GM18951 (cell line): Measurements from ENCODE around the gene TNFRSF13B.

Source experiments
- POLR2A ChIP-seq: IDR thresholded peaks from 4 replicates; pipeline ENCODE4 v1.6.1; 2011; ENCODE audit warnings: mild to moderate bottlenecking; ENCODE audit not compliant: insufficient read length, insufficient read depth; ENCODE audit errors: extremely low read depth
- in situ Hi-C: fragments of 300-500 bp; cut with MboI; formaldehyde crosslinking; loops from one replicate; pipeline ENCODE4 v1.12.0; 2022; ENCODE audit warnings: low sequenced_read_pairs, mixed read lengths, inconsistent platforms; ENCODE audit not compliant: unreplicated experiment

Gene TNFRSF13B

DNA sequence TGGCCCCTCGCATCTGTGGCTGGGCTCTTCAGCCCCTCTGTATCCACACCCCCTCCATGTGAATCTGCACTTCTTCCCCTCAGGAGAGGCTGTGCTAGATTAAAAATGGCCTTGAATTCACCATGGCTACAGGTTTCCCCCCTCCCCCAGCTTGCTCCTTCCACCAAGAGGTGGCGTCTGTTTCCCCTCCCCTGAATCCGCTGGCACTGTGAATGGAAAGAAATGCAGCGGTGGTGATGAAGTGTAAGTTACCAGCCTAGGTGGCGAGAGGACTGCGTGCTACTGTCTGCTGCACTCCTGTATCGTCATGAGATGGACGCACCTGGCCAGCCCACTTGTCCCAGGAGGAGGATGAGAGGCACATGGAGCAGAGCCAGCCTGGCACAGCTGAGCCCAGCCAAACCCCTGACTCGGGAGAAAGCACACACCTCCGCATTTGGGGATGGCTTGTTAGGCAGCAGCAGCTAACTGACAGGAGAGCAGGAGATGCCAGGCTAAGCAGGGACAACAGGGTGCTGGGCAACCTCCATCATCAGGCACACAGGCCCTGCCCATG is 26.2 kb downstream of the TNFRSF13B start:
- TF ChIP-seq POLR2A: no peak
- in situ Hi-C loops: no loop called here

DNA sequence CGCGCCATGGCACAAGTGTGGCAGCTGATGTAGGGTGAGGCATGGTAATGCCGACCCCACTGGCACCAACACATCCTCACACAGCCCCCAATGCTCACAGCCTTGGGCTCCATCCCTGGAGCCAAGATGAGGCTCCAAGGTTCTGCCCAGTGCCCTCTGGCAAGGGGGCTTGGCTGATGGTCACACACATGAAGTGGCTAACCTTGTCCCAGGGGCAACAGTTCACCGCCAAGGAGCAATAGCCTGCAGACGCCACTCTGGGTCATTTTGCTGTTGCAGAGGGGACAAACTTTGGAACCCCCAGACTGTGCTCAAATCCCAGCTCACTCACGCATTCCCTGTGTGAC is 26.8 kb downstream of the TNFRSF13B start:
- TF ChIP-seq POLR2A: no peak
- in situ Hi-C loops: no loop called here

GRCh38 chr17:16944334-16945135 is 27.4 kb downstream of the TNFRSF13B start:
- TF ChIP-seq POLR2A: no peak
- in situ Hi-C loops: no loop called here

DNA sequence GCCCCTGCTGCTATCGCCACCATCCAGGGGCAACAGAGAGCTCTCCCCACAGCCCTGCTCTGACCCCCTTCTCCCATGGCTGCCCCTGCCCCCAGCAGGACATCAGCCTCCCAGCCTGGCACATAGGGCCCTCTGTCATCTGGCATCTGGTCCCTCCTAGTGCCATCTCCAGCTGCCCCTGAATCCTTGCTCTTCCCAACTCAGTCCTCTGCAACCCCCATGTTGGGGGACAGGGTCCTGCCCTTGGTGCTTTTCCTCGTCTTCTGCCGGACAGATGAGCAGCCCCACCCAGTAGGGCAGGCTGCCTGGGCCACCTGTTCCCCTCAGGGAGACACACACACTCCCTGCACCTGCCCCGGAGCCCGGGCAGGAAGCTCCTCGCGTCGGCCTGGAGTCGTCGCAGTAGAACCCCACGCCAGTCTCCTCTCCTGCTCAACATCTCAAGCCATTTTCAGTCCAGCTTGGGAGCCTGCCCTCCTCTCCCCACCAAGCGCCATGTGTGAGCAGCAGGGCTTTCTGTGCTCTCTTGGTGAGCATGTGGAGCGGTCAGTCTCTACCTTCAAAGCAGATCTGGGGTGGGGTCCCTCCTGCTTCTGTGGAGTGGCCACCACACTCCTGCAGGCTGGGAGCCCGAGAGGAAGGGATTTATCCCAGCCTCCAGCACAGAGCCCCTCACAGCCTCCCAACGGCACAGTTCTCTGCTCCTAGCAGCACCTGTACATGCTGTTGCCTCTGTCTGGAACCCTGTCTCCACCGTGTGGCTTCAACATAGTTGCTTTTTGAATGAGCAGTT is 28.2 kb downstream of the TNFRSF13B start:
- in situ Hi-C loops: no loop called here
- TF ChIP-seq POLR2A: peak; percentile 17

DNA sequence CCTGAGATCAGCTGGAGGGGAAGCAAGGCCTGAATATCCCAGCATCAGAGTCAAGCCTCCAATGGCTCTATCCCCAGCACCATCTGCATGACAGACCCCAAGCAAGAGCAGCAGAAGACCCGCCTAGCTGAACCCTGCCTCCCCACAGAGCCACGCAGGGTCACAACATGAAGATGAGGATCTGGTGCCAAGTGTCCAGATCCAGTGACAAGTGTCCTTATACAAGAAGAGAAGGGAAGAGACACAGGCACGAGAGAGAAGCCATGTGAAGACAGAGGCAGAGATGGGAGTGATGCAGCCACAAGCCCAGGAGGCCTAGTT is 28.9 kb downstream of the TNFRSF13B start:
- no peak for TF ChIP-seq POLR2A
- in situ Hi-C loops: no loop called here

- in situ Hi-C loops: no loop called here
- TF ChIP-seq POLR2A: no peak
Measured at GRCh38 chr17:16942141-16943031, 29.5 kb downstream of the TNFRSF13B start.

DNA sequence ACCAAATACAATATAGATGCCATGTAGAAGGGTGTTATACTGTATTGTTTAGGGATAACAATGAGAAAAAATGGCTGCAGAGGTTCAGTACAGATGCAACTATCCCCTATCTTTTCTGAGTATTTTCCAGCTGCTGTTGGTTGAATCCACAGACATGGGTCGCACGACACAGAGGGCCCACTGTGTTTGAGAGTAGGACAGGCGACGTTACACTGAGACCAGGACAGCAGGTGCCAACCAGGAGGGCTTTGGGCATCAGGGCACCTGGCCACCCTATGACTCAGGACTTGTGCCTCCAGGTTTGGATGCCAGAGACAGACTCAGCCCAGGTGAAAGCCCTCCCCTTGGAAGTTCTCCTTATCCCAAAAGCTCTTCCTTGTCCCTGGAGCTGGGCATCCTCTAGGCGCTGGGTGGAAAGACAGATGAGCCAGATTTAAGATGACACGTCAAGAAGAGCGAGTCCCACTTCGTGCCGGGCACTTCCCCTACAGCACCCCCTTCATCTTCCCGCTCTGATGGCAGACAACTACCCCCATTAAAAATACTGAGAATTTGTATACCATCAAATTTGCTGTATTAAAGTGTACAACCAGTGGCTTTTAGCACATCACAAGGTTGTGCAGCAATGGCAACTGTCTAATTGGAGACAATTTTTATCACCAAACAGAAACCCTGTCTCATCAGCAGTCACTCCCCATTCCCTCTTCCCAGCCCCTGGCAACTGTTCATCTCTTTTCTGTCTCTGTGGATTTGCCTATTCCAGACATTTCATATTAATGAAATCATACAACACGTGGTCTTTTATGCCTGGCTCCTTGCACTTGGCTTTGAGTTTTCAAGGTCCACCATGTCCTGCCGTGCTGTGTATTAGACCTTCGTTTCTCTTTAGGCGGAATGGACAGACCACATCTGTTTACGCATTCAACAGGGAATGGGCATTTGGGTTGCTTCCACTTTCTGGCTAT is 30.6 kb downstream of the TNFRSF13B start:
- in situ Hi-C loops: no loop called here
- TF ChIP-seq POLR2A: no peak

DNA sequence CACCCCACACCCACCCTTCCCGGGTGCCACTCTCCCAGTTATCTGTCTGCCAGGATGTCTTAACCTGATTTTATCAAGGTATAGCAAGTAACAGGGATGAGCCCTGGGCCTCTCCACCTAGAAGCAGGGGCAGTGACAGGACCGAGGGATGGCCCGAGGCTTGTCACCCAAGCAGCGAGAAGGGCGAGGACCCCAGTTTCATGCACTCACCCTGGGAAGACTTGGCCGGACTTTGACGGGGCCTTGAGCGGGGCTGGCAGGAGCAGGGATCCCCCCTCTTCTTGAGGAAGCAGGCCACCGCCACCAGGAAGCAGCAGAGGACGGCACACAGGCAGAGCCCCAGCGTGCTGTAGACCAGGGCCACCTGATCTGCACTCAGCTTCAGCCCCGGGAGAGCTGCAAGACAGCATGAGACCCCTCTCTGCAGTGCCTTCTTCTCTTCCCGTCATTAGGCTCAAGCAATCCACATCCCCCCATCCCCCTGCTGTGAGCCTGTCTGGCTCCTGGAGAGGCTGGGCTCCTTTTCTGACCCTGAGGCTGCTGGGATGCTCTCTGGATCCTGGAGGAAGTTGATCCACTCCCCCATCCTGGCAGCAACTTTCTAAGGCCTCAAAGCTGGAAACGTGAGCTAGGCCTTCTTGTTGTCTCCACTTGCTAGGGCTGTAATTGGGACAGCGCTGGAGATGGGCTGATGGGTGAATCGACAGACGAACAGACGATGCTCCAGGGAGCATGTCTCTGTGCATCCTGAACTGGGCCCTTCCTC is 31.6 kb downstream of the TNFRSF13B start:
- in situ Hi-C loops: no loop called here
- TF ChIP-seq POLR2A: no peak

DNA sequence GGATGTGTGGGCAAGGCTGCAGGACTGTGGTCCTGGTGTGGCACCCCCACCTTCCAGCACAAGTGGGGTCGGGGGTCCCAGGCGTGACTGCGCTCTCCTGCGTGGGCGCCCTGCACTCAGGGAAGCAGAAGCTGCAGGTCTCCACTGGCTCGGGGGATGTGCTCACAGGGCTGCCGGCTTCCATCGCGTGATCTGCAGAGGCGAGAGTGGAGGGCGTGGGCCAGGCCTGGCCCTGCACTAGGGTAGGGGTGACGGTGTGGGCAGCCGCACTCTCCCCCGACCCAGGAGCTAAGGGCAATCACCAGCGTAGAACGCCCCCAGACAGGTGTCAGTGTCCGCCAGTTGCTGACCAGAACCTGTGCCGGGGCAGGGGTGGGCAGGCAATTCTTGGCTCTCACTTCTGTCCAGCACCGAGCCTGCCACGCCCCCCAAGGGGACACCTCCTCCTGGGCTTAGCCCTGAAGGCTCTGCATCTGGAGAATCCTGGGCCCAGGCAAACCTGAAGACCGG is 32.3 kb downstream of the TNFRSF13B start:
- TF ChIP-seq POLR2A: no peak
- in situ Hi-C loops: no loop called here

GRCh38 chr17:16939208-16939576 is 32.7 kb downstream of the TNFRSF13B start:
- in situ Hi-C loops: no loop called here
- TF ChIP-seq POLR2A: no peak

DNA sequence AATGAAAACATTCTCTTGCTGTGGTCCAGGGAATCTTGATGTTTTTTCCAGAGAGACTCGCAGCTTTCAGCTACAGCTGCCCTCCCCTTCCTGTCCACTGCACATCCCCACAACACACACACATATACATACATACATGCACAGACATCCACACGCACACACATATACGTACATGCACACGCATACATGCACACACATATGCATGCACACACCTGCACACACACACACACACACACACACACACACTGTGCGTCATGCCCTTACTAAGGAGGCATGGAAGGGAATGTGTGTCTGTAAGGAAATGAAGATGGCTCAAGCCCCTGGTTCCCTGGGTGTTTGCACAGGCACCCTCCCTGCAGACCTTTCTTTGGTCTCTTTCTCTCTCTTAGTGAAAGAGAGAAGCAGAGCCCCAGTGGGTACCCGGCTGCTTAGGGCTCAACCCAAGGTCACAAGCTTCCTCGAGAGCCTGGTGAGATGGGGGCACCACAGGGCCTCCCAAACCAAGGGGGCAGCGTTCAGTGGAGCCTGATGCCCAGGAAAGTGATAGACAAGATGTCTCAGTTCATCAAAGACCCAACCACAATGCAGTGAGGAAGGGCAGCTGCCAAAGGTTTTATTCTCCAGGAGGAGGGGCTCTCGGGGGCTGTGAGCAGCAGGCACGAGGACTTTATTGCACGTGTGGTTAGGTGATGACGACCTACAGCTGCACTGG is 33.3 kb downstream of the TNFRSF13B start:
- in situ Hi-C loops: no loop called here
- TF ChIP-seq POLR2A: no peak

GRCh38 chr17:16938031-16938430 is 33.9 kb downstream of the TNFRSF13B start:
- no peak for TF ChIP-seq POLR2A
- in situ Hi-C loops: no loop called here
